HCEC 1CT (cell line): ENCODE measurements around the gene PEG3.

Source experiments
- DNase-seq: peaks from one replicate; pipeline ENCODE4 v3.0.0-alpha.2; 2017

The PEG3 gene

GRCh38 chr19:56806639-56807038 is 33.9 kb downstream of the PEG3 start:
- DNase-seq = no peak
